Activated T-cell treated with anti-CD3 and anti-CD28 coated beads, Interleukin-2, amount 50 U/mL, for 4 hours (primary cell): ENCODE results near the gene USP13. TPM values are rescaled to one million over a fixed set of nuclear protein-coding genes. Genes with fewer than 3 reads are reported as not detected.

Source experiments
- ATAC-seq, 2 donors: fragments of 200-7000 bp; cut with Tn5 transposase; one replicate each; pipeline ENCODE4 v1.10.0; 2021
- DNase-seq: peaks from one replicate; pipeline ENCODE4 v3.0.0-alpha.2; 2020
- H3K27me3 Mint-ChIP-seq: one replicate; pipeline ENCODE4 v1.8.0; 2021; ENCODE audit warnings: low read depth, mixed read lengths
- H3K36me3 Mint-ChIP-seq: one replicate; pipeline ENCODE4 v1.8.0; 2022; ENCODE audit warnings: mixed read lengths; ENCODE audit not compliant: insufficient read depth
- H3K4me1 Mint-ChIP-seq: one replicate; pipeline ENCODE4 v1.8.0; 2021; ENCODE audit warnings: low read depth, mixed read lengths
- H3K4me3 Mint-ChIP-seq: one replicate; pipeline ENCODE4 v1.8.0; 2021; ENCODE audit warnings: mild to moderate bottlenecking, moderate library complexity, mixed read lengths
- H3K9me3 Mint-ChIP-seq: one replicate; pipeline ENCODE4 v1.8.0; 2021; ENCODE audit warnings: mixed read lengths
- total RNA-seq, 3 donors: library from RNA; stranded (reverse); gene quantifications; one replicate each; pipeline ENCODE4 v1.2.1, GENCODE V29; 2021

Gene USP13
- total RNA-seq, 3 donors from 2014 or later = 6.6 to 9.7 (median 9.1) TPM

DNA sequence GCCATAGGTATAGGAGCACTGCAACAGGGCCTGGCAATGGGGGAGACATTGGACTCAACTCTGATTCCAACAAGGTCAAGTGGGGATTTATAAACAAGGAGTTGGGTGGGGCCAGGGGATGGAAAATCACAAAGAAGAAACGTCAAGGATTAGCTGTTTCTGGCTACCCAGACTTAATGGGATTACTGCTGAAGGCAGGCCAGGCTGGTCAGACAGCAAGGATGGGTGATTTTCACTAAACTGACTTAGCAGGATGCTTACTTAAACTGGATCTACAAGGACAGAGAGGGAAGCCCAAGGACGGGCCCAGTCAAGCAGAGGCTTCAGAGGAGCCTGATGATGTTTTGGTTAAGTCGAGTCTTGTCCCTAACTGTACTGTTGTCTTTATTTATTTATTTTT, 76.2 kb downstream of the USP13 start:
- Mint-ChIP-seq H3K36me3 (peaks cover 20% of the 10 kb centered on the region), H3K9me3 (no peaks in the 10 kb centered on the region), H3K4me1 (no peaks in the 10 kb centered on the region), H3K4me3 (no peak overlapping the region), H3K27me3 (no peaks in the 10 kb centered on the region)
- DNase-seq = no peak
- no peak for ATAC-seq

DNA sequence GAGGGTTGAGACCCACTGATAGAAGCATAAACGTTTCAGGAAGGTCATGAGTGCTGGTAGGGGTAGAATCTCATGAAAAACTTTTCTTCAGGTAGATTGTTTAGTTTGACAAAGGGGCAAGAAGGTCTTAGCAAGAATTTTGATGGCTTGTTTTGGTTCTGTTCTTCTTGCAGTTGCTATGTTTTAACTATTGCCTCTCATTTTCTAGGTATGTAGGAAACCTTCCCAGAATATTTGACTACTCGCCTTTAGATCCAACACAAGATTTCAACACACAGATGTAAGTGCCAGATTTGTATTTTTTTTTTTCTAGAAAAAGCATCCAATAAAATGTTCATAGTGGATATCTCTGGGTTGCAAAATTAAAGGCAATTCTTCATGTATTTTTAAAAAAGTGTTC, 77.1 kb downstream of the USP13 start:
- Mint-ChIP-seq H3K4me1 (no peaks in the 10 kb centered on the region), H3K36me3 (peaks cover 20% of the 10 kb centered on the region), H3K27me3 (no peaks in the 10 kb centered on the region), H3K9me3 (no peaks in the 10 kb centered on the region), H3K4me3 (no peak overlapping the region)
- DNase-seq (no peak), ATAC-seq (no peak)

DNA sequence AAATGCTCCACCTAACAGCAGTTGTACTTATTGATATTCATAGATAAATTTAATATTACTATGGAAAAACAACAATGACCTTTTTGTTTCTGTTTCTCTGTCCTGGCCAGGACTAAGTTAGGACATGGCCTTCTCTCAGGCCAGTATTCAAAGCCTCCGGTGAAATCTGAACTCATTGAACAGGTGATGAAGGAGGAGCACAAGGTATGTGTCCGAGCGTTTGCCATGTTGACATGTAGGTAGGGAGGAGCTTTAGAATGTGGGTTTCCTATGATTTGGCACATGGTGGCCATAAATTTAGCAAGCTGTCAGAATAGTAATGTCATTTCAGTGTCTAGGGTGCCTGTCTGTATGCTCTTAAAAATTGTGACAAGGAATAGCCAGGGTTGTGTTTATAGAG, 77.7 kb downstream of the USP13 start:
- Mint-ChIP-seq H3K27me3 (no peaks in the 10 kb centered on the region), H3K4me3 (no peak overlapping the region)
- no peak for ATAC-seq

DNA sequence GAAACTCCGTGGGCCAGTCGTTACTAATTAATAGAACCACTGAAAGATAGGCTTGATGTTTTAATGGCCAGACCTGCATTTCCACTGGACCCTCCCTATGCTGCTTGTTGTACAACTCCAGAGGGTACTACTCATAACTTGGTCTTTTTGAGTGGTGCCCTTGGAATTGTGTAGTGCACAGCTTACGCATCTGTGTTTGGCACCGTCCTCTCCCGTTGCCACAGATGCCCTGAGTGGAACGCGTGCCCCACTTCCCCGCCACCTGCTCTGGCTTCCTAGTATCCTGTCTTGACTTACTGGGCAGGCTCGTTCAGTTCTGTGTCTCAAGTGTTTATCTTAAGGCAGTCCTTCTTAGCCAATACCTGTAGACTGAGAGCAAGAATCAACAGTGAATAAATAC, 78.7 kb downstream of the USP13 start:
- DNase-seq = no peak
- H3K27me3 Mint-ChIP-seq = no peaks in the 10 kb centered on the region
- ATAC-seq = no peak
- H3K9me3 Mint-ChIP-seq = no peaks in the 10 kb centered on the region
- no peak overlapping the region for H3K4me3 Mint-ChIP-seq
- H3K36me3 Mint-ChIP-seq = peaks cover 14% of the 10 kb centered on the region
- H3K4me1 Mint-ChIP-seq = no peaks in the 10 kb centered on the region

More for the DNA sequence above, 77.7 kb downstream of the USP13 start:
- DNase-seq = no peak
- Mint-ChIP-seq H3K9me3 (no peaks in the 10 kb centered on the region), H3K36me3 (peaks cover 16% of the 10 kb centered on the region), H3K4me1 (no peaks in the 10 kb centered on the region)

DNA sequence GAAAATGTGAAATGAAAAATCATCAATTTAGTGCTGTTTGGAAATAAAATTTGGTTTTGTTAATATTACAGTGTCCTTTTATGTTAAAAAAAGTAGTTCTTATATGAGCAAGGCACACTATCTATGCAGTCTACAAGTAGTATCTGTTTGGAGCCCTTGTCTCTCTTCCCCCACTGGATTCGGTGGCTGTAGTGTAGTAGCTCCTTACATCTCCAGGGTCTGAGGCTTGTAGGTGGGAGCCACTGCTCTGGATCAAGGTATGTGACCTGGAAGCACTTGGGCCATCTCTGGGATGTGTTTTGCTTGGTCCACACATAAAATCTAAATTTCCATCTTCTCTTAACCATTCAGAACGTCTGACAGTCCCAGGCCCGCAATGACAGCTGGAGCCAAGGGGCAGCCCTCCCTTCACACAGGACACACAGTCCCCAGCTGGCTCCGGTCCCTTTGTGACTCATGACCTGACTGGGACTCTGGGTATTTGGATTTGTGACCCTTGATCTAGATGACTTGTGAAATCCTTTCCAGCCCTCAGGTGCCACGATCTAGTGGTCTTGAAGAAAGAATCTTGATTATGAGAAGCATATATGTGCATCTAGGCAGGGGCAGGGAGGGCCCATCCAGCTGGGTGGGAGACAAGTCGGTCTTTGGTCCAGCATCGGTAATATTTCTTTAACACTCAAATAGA, 80.0 kb downstream of the USP13 start:
- Mint-ChIP-seq H3K4me3 (no peak overlapping the region), H3K4me1 (no peaks in the 10 kb centered on the region), H3K36me3 (peaks cover 16% of the 10 kb centered on the region), H3K9me3 (no peaks in the 10 kb centered on the region), H3K27me3 (no peaks in the 10 kb centered on the region)
- no peak for DNase-seq
- no peak for ATAC-seq

DNA sequence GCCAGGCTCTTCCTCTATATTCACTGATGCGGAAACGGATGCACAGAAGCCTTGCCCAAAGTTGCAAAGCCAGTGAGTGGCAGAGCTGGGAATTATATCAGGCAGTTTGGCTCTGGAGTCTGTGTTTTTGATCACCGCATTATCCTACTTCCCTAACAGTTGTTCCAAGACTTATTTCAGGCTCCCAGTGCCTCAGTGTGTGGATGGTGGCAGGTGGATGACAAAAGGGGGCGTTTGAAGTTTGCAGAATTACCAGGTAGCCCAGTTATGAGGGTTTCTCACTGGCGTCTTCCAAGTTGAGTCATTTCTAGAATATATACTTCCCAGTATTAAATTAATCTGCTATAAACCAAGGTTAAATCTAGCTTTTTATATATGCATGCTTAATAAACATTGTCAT, 81.0 kb downstream of the USP13 start:
- Mint-ChIP-seq H3K27me3 (no peaks in the 10 kb centered on the region), H3K9me3 (no peaks in the 10 kb centered on the region)
- ATAC-seq = no peak

DNA sequence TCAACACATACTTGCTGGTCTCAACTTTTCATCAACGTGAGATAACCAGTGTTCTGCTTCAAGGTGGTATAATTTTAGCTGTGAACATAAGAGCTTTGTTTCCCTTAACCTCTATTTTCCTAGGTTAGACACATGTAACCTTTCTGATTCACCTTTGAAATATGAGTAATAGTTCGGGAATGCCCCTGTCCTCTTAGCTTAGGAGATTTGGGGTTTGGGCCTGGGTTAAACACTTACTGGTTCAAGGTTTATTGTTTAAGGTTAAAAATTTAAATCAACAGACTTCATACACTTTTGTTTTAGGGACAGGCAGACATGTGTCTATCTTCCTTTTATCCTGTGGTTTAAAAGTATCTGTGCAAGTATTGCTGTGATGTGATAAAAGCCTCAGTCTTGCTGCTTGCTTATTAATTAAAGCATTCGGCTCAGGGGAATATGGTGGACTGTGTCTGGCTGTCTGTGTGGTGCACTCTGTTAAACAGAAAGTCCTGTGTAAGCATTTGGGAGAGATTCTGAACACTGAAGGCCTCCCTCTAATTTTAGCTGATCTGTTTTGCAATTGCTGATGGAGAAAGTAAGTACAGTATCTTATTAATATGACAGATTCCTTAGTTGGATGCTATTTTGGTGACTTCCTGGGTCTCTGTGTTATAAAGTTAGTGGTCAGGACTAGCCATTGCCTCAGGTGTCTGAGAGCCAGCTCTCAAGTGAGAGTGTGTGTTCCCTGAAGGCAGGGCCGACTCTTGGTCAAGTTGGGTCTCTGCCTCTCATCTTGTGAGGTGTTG, 81.8 kb downstream of the USP13 start:
- peaks cover 18% of the 10 kb centered on the region for H3K36me3 Mint-ChIP-seq
- no peaks in the 10 kb centered on the region for H3K27me3 Mint-ChIP-seq
- H3K4me1 Mint-ChIP-seq = no peaks in the 10 kb centered on the region
- no peaks in the 10 kb centered on the region for H3K9me3 Mint-ChIP-seq
- no peak for DNase-seq
- ATAC-seq = no peak
- no peak overlapping the region for H3K4me3 Mint-ChIP-seq

More for the DNA sequence above, 81.0 kb downstream of the USP13 start:
- peaks cover 18% of the 10 kb centered on the region for H3K36me3 Mint-ChIP-seq
- H3K4me1 Mint-ChIP-seq = no peaks in the 10 kb centered on the region
- no peak for DNase-seq
- H3K4me3 Mint-ChIP-seq = no peak overlapping the region

DNA sequence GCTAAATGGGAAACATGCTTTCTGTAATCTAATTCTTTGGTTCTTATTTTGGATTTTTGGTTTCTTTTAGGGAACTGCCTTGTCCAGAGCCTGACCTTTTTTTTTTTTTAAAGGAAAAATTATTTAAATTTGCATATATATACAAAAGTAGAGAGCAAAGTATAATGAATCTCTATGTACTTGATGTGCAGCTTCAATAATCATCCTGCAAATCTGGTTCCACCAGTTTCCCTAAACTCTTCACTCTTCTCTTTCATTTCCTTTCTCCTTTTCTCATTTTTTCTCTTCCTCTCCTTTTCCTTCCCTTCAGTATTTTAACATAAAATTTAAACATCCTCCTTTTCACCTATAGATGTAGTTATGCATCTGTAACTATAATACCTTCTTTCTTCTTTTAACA, 82.5 kb downstream of the USP13 start:
- Mint-ChIP-seq H3K9me3 (no peaks in the 10 kb centered on the region), H3K36me3 (peaks cover 17% of the 10 kb centered on the region), H3K27me3 (no peaks in the 10 kb centered on the region), H3K4me3 (no peak overlapping the region), H3K4me1 (no peaks in the 10 kb centered on the region)
- ATAC-seq = no peak
- no peak for DNase-seq

DNA sequence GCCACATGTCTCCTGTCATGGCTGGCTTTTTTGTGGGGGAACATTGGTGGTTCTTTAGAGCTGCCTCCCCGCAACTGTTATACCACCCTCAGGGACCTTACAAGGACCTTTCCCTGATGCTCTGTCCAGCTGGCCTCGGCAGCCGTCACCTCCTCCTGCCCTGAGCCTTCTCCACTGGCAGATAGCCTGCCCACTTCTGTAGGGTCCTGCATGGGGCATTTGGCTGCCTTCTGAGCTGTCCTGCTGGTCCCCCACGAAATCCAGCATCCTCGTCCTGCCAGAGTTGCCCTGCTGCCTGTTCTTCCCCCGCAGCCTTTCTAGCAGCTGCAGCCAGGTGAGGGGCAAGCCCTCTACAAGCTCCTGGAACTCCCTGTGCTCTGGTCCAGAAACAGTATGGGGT, 86.2 kb downstream of the USP13 start:
- ATAC-seq = no peak
- Mint-ChIP-seq H3K4me1 (no peaks in the 10 kb centered on the region), H3K27me3 (no peaks in the 10 kb centered on the region), H3K9me3 (no peaks in the 10 kb centered on the region), H3K4me3 (no peak overlapping the region), H3K36me3 (peaks cover 27% of the 10 kb centered on the region)
- DNase-seq = no peak

DNA sequence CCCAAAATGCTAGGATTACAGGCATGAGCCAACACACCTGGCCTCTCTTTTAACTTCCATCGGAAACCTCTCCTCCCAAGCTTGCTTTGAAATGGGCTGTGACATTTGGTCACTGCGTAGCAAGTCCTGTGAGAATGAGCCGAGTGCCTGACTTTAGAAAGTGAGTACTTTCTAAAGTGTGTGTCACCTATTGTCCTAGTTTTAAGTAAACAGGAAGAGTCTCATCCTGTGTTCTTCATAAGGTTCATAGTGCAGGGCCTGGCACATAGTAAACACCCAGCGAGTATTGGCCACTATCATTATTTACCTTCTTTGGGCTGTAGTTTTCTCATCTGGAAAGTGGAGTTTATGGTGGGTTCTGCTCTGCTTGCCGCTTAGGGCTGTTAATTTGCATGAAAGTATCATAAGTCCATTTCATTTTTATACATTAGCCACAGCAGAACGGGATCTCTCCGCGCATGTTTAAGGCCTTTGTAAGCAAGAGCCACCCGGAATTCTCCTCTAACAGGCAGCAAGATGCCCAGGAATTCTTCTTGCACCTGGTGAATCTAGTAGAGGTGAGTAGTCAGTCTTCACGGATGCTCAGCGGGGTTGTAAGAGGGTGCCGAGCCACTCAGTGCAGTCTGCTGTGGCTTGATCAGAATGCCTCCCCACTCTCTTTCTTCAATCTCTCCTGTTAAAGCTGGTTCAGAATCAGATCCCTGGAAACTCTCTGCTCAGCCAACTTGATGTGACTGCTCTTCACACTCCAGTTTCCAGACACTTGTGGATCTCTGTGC, 87.2 kb downstream of the USP13 start:
- Mint-ChIP-seq H3K4me3 (no peak overlapping the region), H3K36me3 (peaks cover 27% of the 10 kb centered on the region), H3K9me3 (no peaks in the 10 kb centered on the region), H3K27me3 (no peaks in the 10 kb centered on the region), H3K4me1 (no peaks in the 10 kb centered on the region)
- DNase-seq = no peak
- no peak for ATAC-seq

DNA sequence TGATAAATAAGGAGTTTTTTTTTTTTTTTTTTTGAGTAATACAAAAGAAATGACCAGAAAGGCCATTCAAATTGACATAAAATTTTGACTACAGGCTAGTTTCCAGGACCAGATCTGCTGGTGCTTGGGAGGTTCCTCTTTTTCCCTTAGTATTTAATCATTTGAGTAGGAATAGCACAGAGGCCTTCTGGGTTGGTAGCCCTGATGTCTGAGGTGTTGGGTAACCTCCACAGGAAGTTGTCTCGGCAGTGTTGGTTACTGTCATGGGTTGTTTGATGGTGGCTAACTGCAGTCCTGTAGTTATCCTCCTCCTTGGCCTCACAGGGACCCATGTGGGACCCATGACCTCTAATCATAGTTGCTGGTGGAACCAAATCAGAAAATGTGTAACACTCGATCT, 91.1 kb downstream of the USP13 start:
- H3K27me3 Mint-ChIP-seq = no peaks in the 10 kb centered on the region
- peaks cover 23% of the 10 kb centered on the region for H3K36me3 Mint-ChIP-seq

DNA sequence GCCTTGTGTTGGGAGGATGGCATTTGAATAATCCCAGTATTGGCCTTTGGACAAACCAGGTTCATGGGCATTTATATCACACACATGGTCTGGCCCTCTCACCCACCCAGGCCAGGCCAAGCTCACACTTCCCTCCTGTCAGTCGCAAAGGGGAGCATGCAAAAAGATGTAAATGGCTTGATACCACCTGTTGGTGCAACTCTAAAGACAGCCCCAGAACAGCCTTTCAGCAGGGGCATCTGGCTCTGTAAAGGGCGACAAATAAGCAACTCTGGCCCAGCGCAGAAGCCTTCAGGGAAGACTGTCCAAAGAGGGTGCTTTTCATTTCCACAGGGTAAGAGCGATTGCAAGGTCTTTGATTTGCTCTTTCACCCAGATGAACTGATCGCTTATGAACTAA, 91.8 kb downstream of the USP13 start:
- Mint-ChIP-seq H3K9me3 (no peaks in the 10 kb centered on the region), H3K36me3 (peaks cover 24% of the 10 kb centered on the region), H3K4me1 (no peaks in the 10 kb centered on the region), H3K27me3 (no peaks in the 10 kb centered on the region), H3K4me3 (no peak overlapping the region)
- no peak for ATAC-seq
- no peak for DNase-seq

More for the DNA sequence above, 91.1 kb downstream of the USP13 start:
- H3K9me3 Mint-ChIP-seq = no peaks in the 10 kb centered on the region
- H3K4me1 Mint-ChIP-seq = no peaks in the 10 kb centered on the region
- DNase-seq (no peak), ATAC-seq (no peak)
- no peak overlapping the region for H3K4me3 Mint-ChIP-seq

DNA sequence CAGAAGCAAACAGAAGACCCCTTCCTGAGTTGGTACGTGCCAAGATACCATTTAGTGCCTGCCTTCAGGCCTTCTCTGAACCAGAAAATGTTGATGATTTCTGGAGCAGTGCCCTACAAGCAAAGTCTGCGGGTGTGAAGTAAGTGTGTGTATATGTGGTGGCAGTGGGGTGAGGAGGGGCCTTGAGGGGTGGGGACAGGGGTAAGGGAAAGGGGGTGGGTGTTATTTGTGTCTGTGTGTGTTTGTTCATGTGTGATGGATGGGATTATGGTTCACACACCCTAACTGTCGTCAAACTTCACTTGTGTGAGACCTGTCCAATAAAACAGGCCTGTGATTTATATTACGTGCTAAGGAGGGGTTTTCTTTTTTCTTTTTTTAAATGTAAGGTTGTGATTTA, 92.2 kb downstream of the USP13 start:
- Mint-ChIP-seq H3K4me3 (no peak overlapping the region), H3K36me3 (peaks cover 25% of the 10 kb centered on the region), H3K9me3 (no peaks in the 10 kb centered on the region), H3K4me1 (no peaks in the 10 kb centered on the region), H3K27me3 (no peaks in the 10 kb centered on the region)
- DNase-seq = no peak
- no peak for ATAC-seq

DNA sequence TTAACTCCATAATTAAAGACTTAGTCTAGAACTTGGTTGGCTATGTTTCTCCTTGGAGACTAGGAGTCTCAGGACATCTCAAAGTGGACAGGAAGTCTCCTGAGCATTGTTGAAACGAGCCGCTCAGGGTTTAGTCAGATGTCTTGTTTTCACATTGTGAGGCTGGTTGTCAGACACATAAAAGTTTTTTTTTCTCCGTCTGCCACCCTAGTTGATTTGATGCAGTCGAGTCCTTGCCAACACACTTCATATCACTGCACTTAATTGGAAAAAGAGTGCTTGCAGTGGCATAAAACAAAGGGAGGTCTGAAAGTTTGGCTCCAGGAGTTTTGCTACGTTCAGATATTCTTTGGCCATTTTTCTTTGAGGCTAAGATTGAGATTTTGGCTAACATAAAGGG, 92.9 kb downstream of the USP13 start:
- Mint-ChIP-seq H3K9me3 (no peaks in the 10 kb centered on the region), H3K4me1 (no peaks in the 10 kb centered on the region), H3K36me3 (peaks cover 25% of the 10 kb centered on the region), H3K27me3 (no peaks in the 10 kb centered on the region), H3K4me3 (no peak overlapping the region)
- DNase-seq (no peak), ATAC-seq (no peak)
